ENCODE results near the gene ONECUT3.

DNA sequence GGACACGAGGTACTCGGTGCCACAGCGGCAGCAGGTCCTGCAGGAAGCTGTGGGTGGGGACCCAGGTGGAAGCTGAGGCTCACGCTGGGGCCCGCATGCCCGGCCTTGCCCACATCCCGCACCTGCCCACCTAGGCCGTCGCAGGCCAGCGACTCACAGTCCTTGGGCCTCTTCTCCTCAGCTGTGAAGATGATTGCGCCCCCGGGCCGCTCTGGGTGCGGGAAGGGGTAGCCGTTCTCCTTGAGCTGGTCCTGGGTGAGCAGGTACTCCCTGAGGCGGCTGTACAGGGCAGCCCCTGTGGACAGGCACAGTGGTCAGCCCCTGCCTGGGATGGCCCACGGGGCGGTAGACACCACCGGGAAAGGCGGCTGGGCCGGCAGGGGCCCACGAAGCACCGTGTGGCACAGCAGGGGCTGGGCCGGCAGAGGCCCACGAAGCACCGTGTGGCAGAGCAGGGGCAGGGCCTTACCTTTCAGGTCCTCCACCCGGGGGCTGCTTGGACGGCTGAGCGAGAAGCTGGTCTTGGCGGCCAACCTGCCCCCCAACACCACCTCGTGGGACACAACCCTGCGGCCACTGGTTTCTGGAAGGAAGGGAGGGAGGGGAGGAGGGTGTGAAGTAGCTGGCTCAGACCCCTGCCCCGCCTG is 65.4 kb downstream of the ONECUT3 start:
- no peak for TF ChIP-seq POLR2A (IDR thresholded peaks at IDR 0.05)
- TF ChIP-seq, protein P1, sequence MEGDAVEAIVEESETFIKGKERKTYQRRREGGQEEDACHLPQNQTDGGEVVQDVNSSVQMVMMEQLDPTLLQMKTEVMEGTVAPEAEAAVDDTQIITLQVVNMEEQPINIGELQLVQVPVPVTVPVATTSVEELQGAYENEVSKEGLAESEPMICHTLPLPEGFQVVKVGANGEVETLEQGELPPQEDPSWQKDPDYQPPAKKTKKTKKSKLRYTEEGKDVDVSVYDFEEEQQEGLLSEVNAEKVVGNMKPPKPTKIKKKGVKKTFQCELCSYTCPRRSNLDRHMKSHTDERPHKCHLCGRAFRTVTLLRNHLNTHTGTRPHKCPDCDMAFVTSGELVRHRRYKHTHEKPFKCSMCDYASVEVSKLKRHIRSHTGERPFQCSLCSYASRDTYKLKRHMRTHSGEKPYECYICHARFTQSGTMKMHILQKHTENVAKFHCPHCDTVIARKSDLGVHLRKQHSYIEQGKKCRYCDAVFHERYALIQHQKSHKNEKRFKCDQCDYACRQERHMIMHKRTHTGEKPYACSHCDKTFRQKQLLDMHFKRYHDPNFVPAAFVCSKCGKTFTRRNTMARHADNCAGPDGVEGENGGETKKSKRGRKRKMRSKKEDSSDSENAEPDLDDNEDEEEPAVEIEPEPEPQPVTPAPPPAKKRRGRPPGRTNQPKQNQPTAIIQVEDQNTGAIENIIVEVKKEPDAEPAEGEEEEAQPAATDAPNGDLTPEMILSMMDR (IDR thresholded peaks at IDR 0.05) = no peak

Measured in breast epithelium (tissue), 3 donors.